Smooth muscle cell (in vitro differentiated cells): ENCODE measurements around the gene MDN1. TPM values are rescaled to one million over a fixed set of nuclear protein-coding genes. Genes with fewer than 3 reads are reported as not detected.

Experiments
- DNase-seq: peaks from one replicate; lab custom pipeline; 2025; ENCODE audit not compliant: unreplicated experiment; lab: John Stamatoyannopoulos, UW
- H2AFZ ChIP-seq: fragments of 200-600 bp; sonication (generic); 2 replicates; pipeline ENCODE4 v1.6.0; 2016; ENCODE audit warnings: antibody characterized with exemption, low read depth, mild to moderate bottlenecking
- H3F3A ChIP-seq: fragments of 200-600 bp; sonication (generic); 2 replicates; pipeline ENCODE4 v1.6.0; 2017; ENCODE audit warnings: antibody characterized with exemption, low read depth
- H3K27ac ChIP-seq: fragments of 200-600 bp; sonication (generic); 2 replicates; pipeline ENCODE4 v1.5.1; 2016; ENCODE audit warnings: low read depth, mild to moderate bottlenecking
- H3K27me3 ChIP-seq: fragments of 200-600 bp; sonication (generic); 2 replicates; pipeline ENCODE4 v1.6.1; 2016; ENCODE audit warnings: low read depth, mild to moderate bottlenecking
- H3K36me3 ChIP-seq: fragments of 200-600 bp; sonication (generic); 2 replicates; pipeline ENCODE4 v1.5.1; 2016; ENCODE audit warnings: low read depth
- H3K4me1 ChIP-seq: fragments of 200-600 bp; sonication (generic); 2 replicates; pipeline ENCODE4 v1.5.1; 2016; ENCODE audit warnings: low read depth
- H3K4me2 ChIP-seq: fragments of 200-600 bp; sonication (generic); 2 replicates; pipeline ENCODE4 v1.6.0; 2016; ENCODE audit warnings: mild to moderate bottlenecking
- H3K4me3 ChIP-seq: fragments of 200-600 bp; sonication (generic); 2 replicates; pipeline ENCODE4 v1.5.1; 2016; ENCODE audit warnings: mild to moderate bottlenecking
- H3K79me2 ChIP-seq: fragments of 200-600 bp; sonication (generic); 2 replicates; pipeline ENCODE4 v1.6.0; 2016; ENCODE audit warnings: low read depth, mild to moderate bottlenecking
- H3K9ac ChIP-seq: fragments of 200-600 bp; sonication (generic); 2 replicates; pipeline ENCODE4 v1.6.0; 2016; ENCODE audit warnings: low read depth
- H3K9me3 ChIP-seq: fragments of 200-600 bp; sonication (generic); replicated peaks from 2 replicates; pipeline ENCODE4 v1.5.1; 2016; ENCODE audit warnings: low read depth
- H4K20me1 ChIP-seq: fragments of 200-600 bp; sonication (generic); 2 replicates; pipeline ENCODE4 v1.6.0; 2016; ENCODE audit warnings: low read depth
- CTCF ChIP-seq: fragments of 200-600 bp; sonication (generic); IDR thresholded peaks from 2 replicates; pipeline ENCODE4 v1.5.1; 2017; ENCODE audit warnings: borderline replicate concordance, mild to moderate bottlenecking, antibody characterized with exemption; ENCODE audit not compliant: insufficient read depth, poor library complexity, severe bottlenecking
- WGBS: methylation state at CpG from one replicate; pipeline ENCODE4 v1.1.7; 2016; ENCODE audit warnings: low lambda C conversion rate; 5-methylcytosine and 5-hydroxymethylcytosine counted together
- polyA plus RNA-seq: library from polyadenylated mRNA; unstranded; fragments of >200 nt; fragmentation: Nextera tagmentation; extraction: Ambion mirVana; gene quantifications from 2 replicates; pipeline ENCODE4 v1.2.1, GENCODE V29; 2016
- total RNA-seq: library from RNA; depleted of rRNA; stranded (reverse); fragments of >200 nt; gene quantifications from 2 replicates; pipeline ENCODE4 v1.2.3, GENCODE V29; 2014

The MDN1 gene
- total and polyA plus RNA-seq, 2 experiments from 2014 or later = 6.4 to 16.5 TPM

GRCh38 chr6:89630488-89630887 lies 189.1 kb downstream of the MDN1 start:
- no peak overlapping the region for H3K27ac ChIP-seq
- no peaks in the 10 kb centered on the region for H4K20me1 ChIP-seq
- 91% methylated on average over 9 of the region's 9 CpGs for WGBS
- no peaks in the 10 kb centered on the region for H3K27me3 ChIP-seq
- no peaks in the 10 kb centered on the region for H3K36me3 ChIP-seq
- no peak overlapping the region for H2AFZ ChIP-seq
- TF ChIP-seq CTCF = no peak
- no peak overlapping the region for H3K4me2 ChIP-seq
- no peaks in the 10 kb centered on the region for H3K9me3 ChIP-seq
- H3K4me3 ChIP-seq = no peak overlapping the region
- no peak overlapping the region for H3K9ac ChIP-seq
- no peaks in the 10 kb centered on the region for H3F3A ChIP-seq
- no peaks in the 10 kb centered on the region for H3K4me1 ChIP-seq
- H3K79me2 ChIP-seq = no peaks in the 10 kb centered on the region
- DNase-seq = no peak

- H2AFZ ChIP-seq = no peak overlapping the region
- DNase-seq = no peak
- no peak overlapping the region for H3K4me3 ChIP-seq
- no peaks in the 10 kb centered on the region for H3K9me3 ChIP-seq
- H3K4me1 ChIP-seq = no peaks in the 10 kb centered on the region
- no peak for TF ChIP-seq CTCF
- H3K27ac ChIP-seq = no peak overlapping the region
- H3K79me2 ChIP-seq = no peaks in the 10 kb centered on the region
- no peak overlapping the region for H3K4me2 ChIP-seq
- H3K27me3 ChIP-seq = no peaks in the 10 kb centered on the region
- 96% methylated on average over 8 of the region's 8 CpGs for WGBS
- no peak overlapping the region for H3K9ac ChIP-seq
- H3K36me3 ChIP-seq = no peaks in the 10 kb centered on the region
- H4K20me1 ChIP-seq = no peaks in the 10 kb centered on the region
- H3F3A ChIP-seq = no peaks in the 10 kb centered on the region
These were observed 195.8 kb downstream of the MDN1 start for GRCh38 chr6:89623749-89624148.

GRCh38 chr6:89619567-89619966 lies 200.0 kb downstream of the MDN1 start:
- Histone ChIP-seq H3K4me3 (no peak overlapping the region), H3K9ac (no peak overlapping the region), H3F3A (no peaks in the 10 kb centered on the region), H4K20me1 (no peaks in the 10 kb centered on the region), H3K4me2 (no peak overlapping the region), H3K27me3 (no peaks in the 10 kb centered on the region), H3K27ac (no peak overlapping the region), H3K36me3 (no peaks in the 10 kb centered on the region), H3K79me2 (no peaks in the 10 kb centered on the region), H3K4me1 (no peaks in the 10 kb centered on the region), H3K9me3 (no peaks in the 10 kb centered on the region), H2AFZ (no peak overlapping the region)
- no peak for DNase-seq
- no peak for TF ChIP-seq CTCF
- WGBS = 92% methylated on average over 6 of the region's 6 CpGs

GRCh38 chr6:89618026-89618425 lies 201.6 kb downstream of the MDN1 start:
- Histone ChIP-seq H3K27me3 (no peaks in the 10 kb centered on the region), H3K27ac (no peak overlapping the region), H4K20me1 (no peaks in the 10 kb centered on the region), H3K9me3 (no peaks in the 10 kb centered on the region), H3K36me3 (no peaks in the 10 kb centered on the region), H3K4me3 (no peak overlapping the region), H3F3A (no peaks in the 10 kb centered on the region), H2AFZ (no peak overlapping the region), H3K79me2 (no peaks in the 10 kb centered on the region), H3K4me1 (no peaks in the 10 kb centered on the region), H3K9ac (no peak overlapping the region), H3K4me2 (no peak overlapping the region)
- no peak for DNase-seq
- over 99% methylated on average over 6 of the region's 6 CpGs for WGBS
- TF ChIP-seq CTCF = no peak
